ENCODE data around the gene AAMDC.

DNA sequence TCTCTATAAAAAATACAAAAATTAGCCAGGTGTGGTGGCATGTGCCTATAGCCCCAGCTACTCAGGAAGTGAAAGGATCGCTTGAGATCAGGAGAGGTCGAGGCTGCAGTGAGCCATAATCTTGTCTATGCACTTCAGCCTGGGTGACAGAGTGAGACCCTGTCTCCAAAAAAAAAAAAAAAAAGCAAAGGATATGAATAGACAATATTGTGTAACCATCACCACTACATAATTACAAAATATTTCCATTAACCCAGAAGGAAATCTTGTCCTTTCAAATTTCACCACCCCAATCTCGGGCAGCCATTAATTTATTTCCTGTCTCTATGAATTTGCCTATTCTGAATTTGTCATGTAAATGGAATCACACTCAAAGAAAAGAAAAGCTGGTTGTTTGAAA, 21.6 kb upstream of the AAMDC start:
- TF ChIP-seq, protein P1, sequence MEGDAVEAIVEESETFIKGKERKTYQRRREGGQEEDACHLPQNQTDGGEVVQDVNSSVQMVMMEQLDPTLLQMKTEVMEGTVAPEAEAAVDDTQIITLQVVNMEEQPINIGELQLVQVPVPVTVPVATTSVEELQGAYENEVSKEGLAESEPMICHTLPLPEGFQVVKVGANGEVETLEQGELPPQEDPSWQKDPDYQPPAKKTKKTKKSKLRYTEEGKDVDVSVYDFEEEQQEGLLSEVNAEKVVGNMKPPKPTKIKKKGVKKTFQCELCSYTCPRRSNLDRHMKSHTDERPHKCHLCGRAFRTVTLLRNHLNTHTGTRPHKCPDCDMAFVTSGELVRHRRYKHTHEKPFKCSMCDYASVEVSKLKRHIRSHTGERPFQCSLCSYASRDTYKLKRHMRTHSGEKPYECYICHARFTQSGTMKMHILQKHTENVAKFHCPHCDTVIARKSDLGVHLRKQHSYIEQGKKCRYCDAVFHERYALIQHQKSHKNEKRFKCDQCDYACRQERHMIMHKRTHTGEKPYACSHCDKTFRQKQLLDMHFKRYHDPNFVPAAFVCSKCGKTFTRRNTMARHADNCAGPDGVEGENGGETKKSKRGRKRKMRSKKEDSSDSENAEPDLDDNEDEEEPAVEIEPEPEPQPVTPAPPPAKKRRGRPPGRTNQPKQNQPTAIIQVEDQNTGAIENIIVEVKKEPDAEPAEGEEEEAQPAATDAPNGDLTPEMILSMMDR (IDR thresholded peaks at IDR 0.05) = no peak
- no peak for TF ChIP-seq POLR2A (IDR thresholded peaks at IDR 0.05)

All from uterus (tissue), 2 donors.